ENCODE results near the gene IFNL2. TPM values are rescaled to one million over a fixed set of nuclear protein-coding genes. Genes with fewer than 3 reads are reported as not detected.

The IFNL2 gene
- not detected for total RNA-seq

DNA sequence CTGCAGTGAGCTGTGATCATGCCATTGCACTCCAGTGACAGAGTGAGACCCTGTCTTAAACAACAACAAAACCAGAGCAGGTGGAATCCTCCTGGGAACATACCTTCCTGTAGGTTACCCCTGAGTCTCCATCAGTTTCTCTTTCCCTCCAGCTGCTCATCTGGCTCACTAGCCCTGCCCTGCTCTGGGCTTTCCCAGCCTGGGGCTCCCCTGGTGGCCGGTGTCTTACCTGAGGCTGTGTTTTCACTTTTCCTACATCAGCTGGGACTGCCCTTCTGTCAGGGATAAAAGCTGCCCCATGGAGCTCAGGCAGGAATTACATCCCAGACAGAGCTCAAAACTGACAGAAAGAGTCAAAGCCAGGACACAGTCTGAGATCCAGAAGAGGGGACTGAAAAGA lies at the start of gene IFNL2:
Gene IFNL2 (plus strand): TSS at position 312 of the 400 bp plus-strand sequence. CDS start 173 bp downstream, outside the sequence.

GRCh38 chr19:39244410-39245100 lies 23.6 kb upstream of the IFNL2 start, which contains the start of gene IFNL3:
TSS of gene IFNL3 (minus strand) at chr19:39245006. CDS start at chr19:39244967, 39 bp downstream.

GRCh38 chr19:39248806-39249205 lies 19.4 kb upstream of the IFNL2 start, which contains the start of gene IFNL4:
TSS of gene IFNL4 (minus strand) at chr19:39248856.

DNA sequence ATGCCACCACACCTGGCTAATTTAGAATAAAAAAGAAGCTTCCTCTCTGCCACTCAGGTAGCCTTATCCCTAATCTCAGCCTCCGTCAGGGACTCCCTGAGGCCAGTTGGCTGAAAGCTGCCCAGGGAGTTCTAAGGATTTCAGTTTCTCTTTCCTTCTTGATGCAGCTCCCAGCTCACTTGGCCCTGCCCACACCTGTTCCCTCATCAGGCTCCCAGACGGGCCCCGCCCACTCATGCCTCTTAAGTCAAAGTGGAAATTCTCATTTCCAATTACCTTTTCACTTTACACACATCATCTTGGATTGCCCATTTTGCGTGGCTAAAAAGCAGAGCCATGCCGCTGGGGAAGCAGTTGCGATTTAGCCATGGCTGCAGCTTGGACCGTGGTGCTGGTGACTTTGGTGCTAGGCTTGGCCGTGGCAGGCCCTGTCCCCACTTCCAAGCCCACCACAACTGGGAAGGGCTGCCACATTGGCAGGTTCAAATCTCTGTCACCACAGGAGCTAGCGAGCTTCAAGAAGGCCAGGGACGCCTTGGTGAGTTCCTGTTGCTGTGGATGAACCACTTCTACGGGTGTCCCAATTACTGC lies 28.0 kb downstream of the IFNL2 start, which contains the start of gene IFNL1:
Gene IFNL1 (plus strand): TSS at position 353 of the 591 bp plus-strand sequence. CDS start 15 bp downstream, at position 368.

Other genes with a start within 250 kb of the IFNL2 start
- gene FBXO27, start 235.8 kb upstream of the IFNL2 start, total RNA-seq: not detected
- gene ACP7, start 184.0 kb upstream of the IFNL2 start, total RNA-seq: not detected
- 10 to 100 TPM; 15.1 to 15.5 TPM for gene PAK4, start 142.6 kb upstream of the IFNL2 start, total RNA-seq
- not detected for gene NCCRP1, start 71.4 kb upstream of the IFNL2 start, total RNA-seq
- not detected for gene SYCN, start 64.1 kb upstream of the IFNL2 start, total RNA-seq
- not detected for gene IFNL3, start 23.4 kb upstream of the IFNL2 start, total RNA-seq
- not detected for gene IFNL4, start 19.5 kb upstream of the IFNL2 start, total RNA-seq
- not detected for gene IFNL1, start 28.0 kb downstream of the IFNL2 start, total RNA-seq
- gene LRFN1, start 52.5 kb downstream of the IFNL2 start, total RNA-seq: 1 to 10 TPM; 6.8 to 7.0 TPM
- gene GMFG, start 67.6 kb downstream of the IFNL2 start, total RNA-seq: 100 to 1,000 TPM; 651 to 653 TPM
- gene SAMD4B, start 74.0 kb downstream of the IFNL2 start, total RNA-seq: 10 to 100 TPM; 42.0 to 45.7 TPM
- 10 to 100 TPM; 37.1 to 38.1 TPM for gene PAF1, start 122.7 kb downstream of the IFNL2 start, total RNA-seq
- 10 to 100 TPM; 29.7 to 30.1 TPM for gene MED29, start 123.0 kb downstream of the IFNL2 start, total RNA-seq
- gene ZFP36, start 138.5 kb downstream of the IFNL2 start, total RNA-seq: 100 to 1,000 TPM; 112 to 120 TPM
- 10 to 100 TPM; 69.1 to 72.5 TPM for gene PLEKHG2, start 144.3 kb downstream of the IFNL2 start, total RNA-seq
- 1,000 to 10,000 TPM; 3,249 to 3,348 TPM for gene RPS16, start 167.6 kb downstream of the IFNL2 start, total RNA-seq
- 100 to 1,000 TPM; 145 to 151 TPM for gene SUPT5H, start 177.2 kb downstream of the IFNL2 start, total RNA-seq
- 10 to 100 TPM; 45.9 to 46.0 TPM for gene TIMM50, start 212.4 kb downstream of the IFNL2 start, total RNA-seq
- gene DLL3, start 230.6 kb downstream of the IFNL2 start, total RNA-seq: under 1 TPM; 0.10 to 0.14 TPM
- not detected for gene SELENOV, start 246.7 kb downstream of the IFNL2 start, total RNA-seq